ENCODE data around the gene ADA.

DNA sequence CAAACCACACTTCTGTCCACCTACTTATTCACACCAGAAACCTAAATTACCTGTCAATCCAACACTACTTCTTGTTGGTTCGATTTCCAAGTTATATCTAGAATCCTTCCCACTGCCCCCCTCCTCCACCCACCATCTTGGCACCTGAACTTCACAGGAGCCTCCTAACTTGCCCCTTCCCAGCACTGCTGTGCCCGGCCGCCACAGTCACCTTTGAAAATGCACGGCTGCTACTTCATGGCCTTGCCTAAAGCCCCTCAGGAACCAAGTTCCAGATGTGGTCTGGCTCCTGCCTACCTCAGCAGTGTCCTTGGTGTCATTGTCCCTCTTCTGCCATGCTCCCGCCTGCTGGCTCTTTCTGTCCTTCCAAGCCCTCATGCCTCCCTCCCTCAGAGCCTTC lies 37.9 kb downstream of the ADA start:
- TF ChIP-seq CTCF (IDR thresholded peaks at IDR 0.05 in 4 of 5, conservative IDR thresholded peaks at IDR 0.05 in 1 of 5) (no peak), POLR2A (IDR thresholded peaks at IDR 0.05) (no peak)
